NCI-H2081 (cell line): ENCODE results near the gene KRTAP7-1.
A peak's percentile ranks its signal among the peaks of the same experiment; 100 is the strongest.

ENCODE experiments used
- DNase-seq, 2 experiments: peaks; one replicate each; lab custom pipeline; 2025; lab: John Stamatoyannopoulos, UW

KRTAP7-1 gene

GRCh38 chr21:30829659-30830058 is at the start of gene KRTAP7-1:
TSS of gene KRTAP7-1 (minus strand) at chr21:30829759. CDS start at chr21:30829698, 61 bp downstream.
- DNase-seq = no peak

- no peak for DNase-seq
These were observed 45.0 kb upstream of the KRTAP7-1 start for GRCh38 chr21:30874526-30874925.

GRCh38 chr21:30847627-30848500 is 18.3 kb upstream of the KRTAP7-1 start:
- no peak for DNase-seq

GRCh38 chr21:30842990-30843389 is 13.4 kb upstream of the KRTAP7-1 start:
- no peak for DNase-seq

GRCh38 chr21:30839304-30839703 is 9.7 kb upstream of the KRTAP7-1 start:
- no peak for DNase-seq

GRCh38 chr21:30838536-30838935 is 9.0 kb upstream of the KRTAP7-1 start:
- DNase-seq = no peak

GRCh38 chr21:30831194-30831765 is 1.7 kb upstream of the KRTAP7-1 start:
- DNase-seq = peak; percentile 5 to 31

- no peak for DNase-seq
These were observed 10.5 kb downstream of the KRTAP7-1 start for GRCh38 chr21:30818837-30819610.

- no peak for DNase-seq
These were observed 16.4 kb downstream of the KRTAP7-1 start, which contains the start of gene KRTAP8-1 for GRCh38 chr21:30813174-30813573. TSS of gene KRTAP8-1 (minus strand) at chr21:30813274. CDS start at chr21:30813220, 54 bp downstream.

- no peak for DNase-seq
These were observed 29.0 kb downstream of the KRTAP7-1 start for GRCh38 chr21:30800605-30801004.

GRCh38 chr21:30793581-30794314 is 35.8 kb downstream of the KRTAP7-1 start:
- no peak for DNase-seq

GRCh38 chr21:30779249-30779648 is 50.3 kb downstream of the KRTAP7-1 start:
- DNase-seq = no peak
